OCI-LY3 (cell line): Measurements from ENCODE around the gene WDR20.
A peak's percentile ranks its signal among the peaks of the same experiment; 100 is the strongest.

Experiments used
- H2AFZ ChIP-seq: fragments of 200-600, 300-600 bp; shearing (Covaris generic); 2 replicates; pipeline ENCODE4 v1.6.0; 2014; ENCODE audit warnings: antibody characterized with exemption, low read depth, low read length
- H3K27ac ChIP-seq: fragments of 200-600, 300-600 bp; sonication (generic); 2 replicates; pipeline ENCODE4 v1.5.1; 2014; ENCODE audit warnings: mild to moderate bottlenecking, low read length, moderate library complexity, mixed read lengths
- H3K27me3 ChIP-seq: fragments of 200-600, 300-600 bp; sonication (generic); 2 replicates; pipeline ENCODE4 v1.6.1; 2014; ENCODE audit warnings: low read depth, low read length, mixed read lengths
- H3K36me3 ChIP-seq: fragments of 200-600, 300-600 bp; sonication (generic); replicated peaks from 2 replicates; pipeline ENCODE3; 2014; ENCODE audit warnings: low read depth, low read length, mixed read lengths
- H3K4me1 ChIP-seq: fragments of 300-600, 200-600 bp; sonication (generic); 2 replicates; pipeline ENCODE4 v1.6.1; 2014; ENCODE audit warnings: low read length, mixed read lengths
- H3K4me2 ChIP-seq: fragments of 200-600, 300-600 bp; sonication (generic); 2 replicates; pipeline ENCODE4 v1.6.1; 2014; ENCODE audit warnings: low read length, mixed read lengths
- H3K4me3 ChIP-seq: fragments of 300-600, 200-600 bp; sonication (generic); 2 replicates; pipeline ENCODE4 v1.5.1; 2014; ENCODE audit warnings: antibody characterized with exemption, mild to moderate bottlenecking, low read length, moderate library complexity
- H3K79me2 ChIP-seq: fragments of 300-600, 200-600 bp; shearing (Covaris generic); 2 replicates; pipeline ENCODE4 v1.6.1; 2014; ENCODE audit warnings: mild to moderate bottlenecking, low read length, mixed read lengths
- H3K9ac ChIP-seq: fragments of 300-600, 200-600 bp; shearing (Covaris generic); 2 replicates; pipeline ENCODE4 v1.6.0; 2014; ENCODE audit warnings: mild to moderate bottlenecking, low read length, moderate library complexity
- H3K9me3 ChIP-seq: fragments of 200-600, 300-600 bp; shearing (Covaris generic); 2 replicates; pipeline ENCODE4 v1.6.1; 2014; ENCODE audit warnings: low read length, mixed read lengths; ENCODE audit not compliant: insufficient read depth
- H4K20me1 ChIP-seq: fragments of 200-600, 300-600 bp; sonication (generic); 2 replicates; pipeline ENCODE4 v1.6.1; 2016; ENCODE audit warnings: low read length, mixed read lengths; ENCODE audit not compliant: insufficient read depth
- EZH2phosphoT487 ChIP-seq: fragments of 200-600 bp; shearing (Covaris generic); IDR thresholded peaks from 2 replicates; pipeline ENCODE4 v1.6.1; 2018; ENCODE audit warnings: antibody characterized with exemption, mixed run types, low read depth
- TF ChIP-seq, protein P1 (sequence below): fragments of 200-600, 300-600 bp; sonication (generic); IDR thresholded peaks from 2 replicates; pipeline ENCODE4 v1.5.1; 2014; ENCODE audit warnings: antibody characterized with exemption, low read length, low read depth

The WDR20 gene

DNA sequence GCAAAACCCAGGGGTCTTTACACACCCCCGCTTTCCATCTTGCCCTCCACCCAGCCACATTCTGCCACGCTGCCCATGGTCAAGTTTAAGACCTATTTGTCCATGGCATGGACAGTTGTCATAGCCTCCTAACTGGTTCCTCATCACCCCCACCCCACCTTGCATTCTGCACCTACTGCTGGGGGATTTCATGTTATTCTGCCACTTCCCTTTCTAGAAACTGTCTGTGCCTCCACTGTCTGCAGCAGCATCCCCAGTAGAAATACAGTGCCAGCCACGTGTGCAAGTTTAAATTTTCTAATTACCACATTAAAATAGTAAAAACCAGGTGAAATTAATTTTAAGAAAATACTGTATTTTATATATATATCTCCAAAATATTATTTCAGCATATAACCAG, 63.2 kb downstream of the WDR20 start:
- H2AFZ ChIP-seq = no peak overlapping the region
- no peak overlapping the region for H3K9ac ChIP-seq
- H3K9me3 ChIP-seq = no peaks in the 10 kb centered on the region
- H3K36me3 ChIP-seq = peaks cover 11% of the 10 kb centered on the region
- peak overlapping the region; percentile 42 for H3K27ac ChIP-seq
- peak overlapping the region; percentile 39; the same call in 1 of the 2 replicates for H3K4me3 ChIP-seq
- TF ChIP-seq, protein P1, sequence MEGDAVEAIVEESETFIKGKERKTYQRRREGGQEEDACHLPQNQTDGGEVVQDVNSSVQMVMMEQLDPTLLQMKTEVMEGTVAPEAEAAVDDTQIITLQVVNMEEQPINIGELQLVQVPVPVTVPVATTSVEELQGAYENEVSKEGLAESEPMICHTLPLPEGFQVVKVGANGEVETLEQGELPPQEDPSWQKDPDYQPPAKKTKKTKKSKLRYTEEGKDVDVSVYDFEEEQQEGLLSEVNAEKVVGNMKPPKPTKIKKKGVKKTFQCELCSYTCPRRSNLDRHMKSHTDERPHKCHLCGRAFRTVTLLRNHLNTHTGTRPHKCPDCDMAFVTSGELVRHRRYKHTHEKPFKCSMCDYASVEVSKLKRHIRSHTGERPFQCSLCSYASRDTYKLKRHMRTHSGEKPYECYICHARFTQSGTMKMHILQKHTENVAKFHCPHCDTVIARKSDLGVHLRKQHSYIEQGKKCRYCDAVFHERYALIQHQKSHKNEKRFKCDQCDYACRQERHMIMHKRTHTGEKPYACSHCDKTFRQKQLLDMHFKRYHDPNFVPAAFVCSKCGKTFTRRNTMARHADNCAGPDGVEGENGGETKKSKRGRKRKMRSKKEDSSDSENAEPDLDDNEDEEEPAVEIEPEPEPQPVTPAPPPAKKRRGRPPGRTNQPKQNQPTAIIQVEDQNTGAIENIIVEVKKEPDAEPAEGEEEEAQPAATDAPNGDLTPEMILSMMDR = no peak
- TF ChIP-seq EZH2phosphoT487 = no peak
- H3K4me1 ChIP-seq = peaks cover 33% of the 10 kb centered on the region
- H3K79me2 ChIP-seq = peaks cover 19% of the 10 kb centered on the region
- H3K27me3 ChIP-seq = no peaks in the 10 kb centered on the region
- H3K4me2 ChIP-seq = peak overlapping the region; percentile 78
- H4K20me1 ChIP-seq = peaks cover 22% of the 10 kb centered on the region

GRCh38 chr14:102203382-102203781, 63.7 kb downstream of the WDR20 start:
- Histone ChIP-seq H2AFZ (no peak overlapping the region), H3K4me1 (peaks cover 33% of the 10 kb centered on the region), H4K20me1 (peaks cover 22% of the 10 kb centered on the region), H3K27ac (no peak overlapping the region), H3K9ac (no peak overlapping the region), H3K4me2 (peak overlapping the region; percentile 78; the same call in 1 of the 2 replicates), H3K36me3 (peaks cover 11% of the 10 kb centered on the region), H3K79me2 (peaks cover 19% of the 10 kb centered on the region), H3K9me3 (no peaks in the 10 kb centered on the region), H3K27me3 (no peaks in the 10 kb centered on the region), H3K4me3 (no peak overlapping the region)
- TF ChIP-seq EZH2phosphoT487 = no peak
- TF ChIP-seq, protein P1 = no peak

DNA sequence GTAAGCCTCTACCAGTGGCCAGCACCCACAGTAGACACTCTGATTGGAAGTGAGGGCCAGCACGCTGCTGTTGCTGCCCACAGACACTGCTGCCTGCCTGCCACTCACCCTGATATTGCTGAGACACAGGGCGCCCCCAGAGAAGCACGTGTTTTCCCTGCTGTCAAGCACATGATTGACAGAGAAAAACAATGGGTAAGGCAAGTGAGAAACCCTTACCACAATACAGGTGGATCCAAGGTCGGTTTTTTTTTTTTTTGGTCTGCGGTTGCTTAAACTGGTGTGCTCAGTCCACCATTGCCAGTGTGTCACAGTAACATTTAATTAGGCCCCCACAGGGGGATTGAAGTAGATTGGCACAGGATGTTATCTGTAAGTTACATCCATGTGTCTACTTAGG, 65.9 kb downstream of the WDR20 start:
- Histone ChIP-seq H3K4me2 (no peak overlapping the region), H3K4me3 (no peak overlapping the region), H2AFZ (no peak overlapping the region), H3K79me2 (peaks cover 15% of the 10 kb centered on the region), H4K20me1 (peaks cover 16% of the 10 kb centered on the region), H3K27me3 (no peaks in the 10 kb centered on the region), H3K36me3 (peaks cover 15% of the 10 kb centered on the region), H3K4me1 (peaks cover 31% of the 10 kb centered on the region), H3K9ac (no peak overlapping the region), H3K9me3 (no peaks in the 10 kb centered on the region), H3K27ac (no peak overlapping the region)
- TF ChIP-seq, protein P1 = no peak
- TF ChIP-seq EZH2phosphoT487 = no peak

- H3K4me2 ChIP-seq = no peak overlapping the region
- peaks cover 18% of the 10 kb centered on the region for H3K4me1 ChIP-seq
- no peaks in the 10 kb centered on the region for H3K9me3 ChIP-seq
- H2AFZ ChIP-seq = no peak overlapping the region
- no peak overlapping the region for H3K27ac ChIP-seq
- H3K9ac ChIP-seq = no peak overlapping the region
- no peak overlapping the region for H3K4me3 ChIP-seq
- no peak for TF ChIP-seq EZH2phosphoT487
- TF ChIP-seq, protein P1 = no peak
- H3K36me3 ChIP-seq = peaks cover 15% of the 10 kb centered on the region
- H3K79me2 ChIP-seq = peaks cover 10% of the 10 kb centered on the region
- no peaks in the 10 kb centered on the region for H3K27me3 ChIP-seq
- peaks cover 15% of the 10 kb centered on the region for H4K20me1 ChIP-seq
Measured at GRCh38 chr14:102206918-102207317, 67.2 kb downstream of the WDR20 start.
